Nucleus accumbens (tissue), 56 donors: ENCODE data around the gene ATCAY.
"Not testable (repeated sequence)": the region's sequence is repeated elsewhere in the genome, so short reads cannot be mapped to it uniquely, and the experiment has no call there.

Experiments
- DNase-seq, 56 donors: peaks; one replicate each; lab custom pipeline; 2025; lab: John Stamatoyannopoulos, UW

ATCAY gene

DNA sequence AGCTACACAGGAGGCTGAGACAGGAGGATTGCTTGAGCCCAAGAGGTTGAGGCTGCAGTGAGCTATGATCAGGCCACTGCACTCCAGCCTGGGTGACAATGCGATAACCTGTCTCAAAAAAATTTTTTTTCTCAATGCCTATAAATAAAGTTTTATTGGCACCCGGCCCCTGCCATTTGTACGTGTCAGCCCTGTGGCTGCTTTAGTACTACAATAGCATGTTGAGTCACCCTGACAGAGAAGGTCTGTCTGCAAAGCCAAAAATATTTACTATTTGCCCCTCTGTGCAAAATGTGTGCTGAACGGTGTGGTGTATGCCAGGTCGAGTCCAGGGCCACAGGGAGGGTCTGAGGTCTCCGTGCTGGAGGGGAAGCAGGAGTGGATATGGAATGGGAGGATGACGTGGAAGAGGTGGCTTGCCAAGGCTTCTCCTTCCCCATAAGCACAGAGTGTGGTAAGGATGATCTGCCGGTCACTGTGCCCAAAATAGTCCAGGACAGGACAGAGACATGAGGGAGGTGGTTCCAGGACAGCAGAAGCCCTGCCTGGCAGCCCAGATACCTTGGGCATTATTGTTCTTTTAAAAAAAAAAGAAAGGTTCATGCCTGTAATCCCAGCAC, 62.4 kb downstream of the ATCAY start:
- no peak for DNase-seq

- no peak for DNase-seq
Observed at GRCh38 chr19:3944018-3944721, 63.7 kb downstream of the ATCAY start.

DNA sequence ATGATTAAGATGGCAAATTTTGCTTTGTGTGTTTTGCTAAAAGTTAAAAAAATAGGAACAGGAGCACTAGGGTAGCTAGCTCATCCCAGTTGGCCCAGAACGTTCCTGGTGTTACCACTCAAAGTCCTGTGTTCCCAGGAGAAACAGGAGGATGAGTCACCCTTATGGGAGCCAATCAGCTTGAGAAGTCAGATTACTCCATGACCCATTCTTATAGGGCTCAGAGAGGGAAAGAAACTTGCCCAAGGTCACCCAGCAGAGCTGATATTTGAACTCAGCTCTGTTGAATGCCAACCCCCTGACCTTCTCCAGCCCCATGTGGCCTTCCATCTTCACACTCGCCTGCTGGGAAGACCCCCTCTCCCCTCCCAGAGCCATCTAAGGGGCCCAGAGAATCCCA, 65.4 kb downstream of the ATCAY start:
- DNase-seq = no peak

DNA sequence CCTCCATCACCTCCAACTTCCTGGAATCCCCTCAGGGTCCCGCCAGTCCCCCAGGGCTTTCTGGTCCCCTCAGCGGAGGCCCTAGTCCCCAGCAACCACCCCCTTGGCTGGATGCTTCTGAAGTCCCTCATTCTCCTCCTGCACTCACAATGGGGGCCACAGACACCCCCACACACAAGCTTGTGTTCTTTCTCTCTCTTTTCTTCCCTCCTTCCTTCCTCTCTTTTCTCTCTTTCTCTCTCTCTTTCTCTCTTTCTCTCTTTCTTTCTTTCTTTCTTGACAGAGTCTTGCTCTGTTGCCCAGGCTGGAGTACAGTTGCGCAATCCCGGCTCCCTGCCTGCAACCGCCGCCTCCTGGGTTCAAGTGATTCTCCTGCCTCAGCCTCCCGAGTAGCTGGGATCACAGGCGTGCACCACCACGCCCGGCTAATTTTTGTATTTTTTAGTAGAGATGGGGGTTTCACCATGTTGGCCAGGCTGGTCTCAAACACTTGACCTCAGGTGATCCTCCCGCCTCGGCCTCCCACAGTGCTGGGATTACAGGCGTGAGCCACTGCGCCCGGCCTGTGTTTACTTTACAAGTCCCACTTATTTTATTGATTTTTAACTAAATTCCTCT, 66.9 kb downstream of the ATCAY start:
- not testable (repeated sequence) for DNase-seq

DNA sequence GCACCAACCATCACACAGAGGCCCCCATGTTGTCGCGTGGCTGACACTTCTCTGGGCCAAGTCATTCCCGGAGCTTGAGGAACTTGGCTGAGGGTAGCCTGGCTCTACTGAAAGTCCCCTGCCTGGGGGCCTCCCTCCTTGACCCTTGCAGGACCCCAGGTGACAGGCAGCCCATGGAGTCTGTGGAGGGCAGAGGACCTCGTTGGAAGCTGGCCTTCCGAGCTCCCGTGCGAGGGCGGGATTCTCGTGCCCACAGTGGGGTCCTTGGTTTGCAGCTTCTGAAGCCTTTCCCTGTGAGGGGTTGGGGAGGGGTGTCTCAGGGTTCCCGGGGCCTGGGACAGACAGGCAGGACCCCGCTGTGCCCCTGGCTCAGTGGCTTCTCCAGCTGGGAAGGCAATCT, 68.8 kb downstream of the ATCAY start:
- no peak for DNase-seq

DNA sequence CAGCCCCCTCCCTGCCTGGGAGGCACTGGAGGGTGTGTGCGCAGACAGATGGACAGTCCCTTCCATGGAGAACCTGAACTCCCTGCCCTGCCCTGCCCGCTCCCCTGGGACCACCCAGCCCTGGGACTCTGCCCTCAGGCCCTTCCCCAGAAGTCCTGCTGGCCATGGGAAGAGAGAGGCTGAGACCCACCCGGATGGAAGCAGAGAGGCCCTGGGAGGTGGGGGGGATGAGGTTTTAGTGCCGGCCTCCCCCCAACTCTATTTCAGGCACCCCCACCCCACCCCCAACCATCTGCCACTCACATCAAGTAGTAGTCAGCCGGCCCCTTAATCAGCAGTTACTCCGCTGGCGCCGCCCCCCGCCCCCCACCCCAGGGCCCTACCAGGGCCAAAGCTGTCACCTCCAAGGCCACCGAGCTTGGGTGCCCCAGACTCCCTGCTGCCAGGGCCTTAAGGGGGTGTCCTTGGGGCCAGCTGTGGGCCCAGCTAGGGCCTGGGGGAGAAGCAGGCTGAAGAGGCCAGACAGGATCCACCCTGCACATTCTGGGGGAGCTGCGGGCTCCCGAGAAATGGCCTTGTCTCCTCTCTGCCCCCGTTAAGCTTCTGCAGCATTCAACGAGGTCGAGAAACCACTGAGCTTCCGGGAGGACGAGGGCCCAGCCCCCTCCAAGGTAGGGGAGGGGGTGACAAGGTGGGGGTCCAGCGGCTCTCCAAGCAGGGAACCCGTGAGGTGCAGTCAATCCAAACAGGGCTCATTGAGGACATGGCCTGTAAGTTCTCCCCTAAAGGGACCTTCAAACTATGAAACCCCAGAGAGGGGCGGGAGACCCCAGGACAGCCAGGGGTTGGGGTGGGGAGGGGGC, 69.7 kb downstream of the ATCAY start:
- DNase-seq = no peak

GRCh38 chr19:3950871-3951861, 70.7 kb downstream of the ATCAY start:
- DNase-seq = no peak

DNA sequence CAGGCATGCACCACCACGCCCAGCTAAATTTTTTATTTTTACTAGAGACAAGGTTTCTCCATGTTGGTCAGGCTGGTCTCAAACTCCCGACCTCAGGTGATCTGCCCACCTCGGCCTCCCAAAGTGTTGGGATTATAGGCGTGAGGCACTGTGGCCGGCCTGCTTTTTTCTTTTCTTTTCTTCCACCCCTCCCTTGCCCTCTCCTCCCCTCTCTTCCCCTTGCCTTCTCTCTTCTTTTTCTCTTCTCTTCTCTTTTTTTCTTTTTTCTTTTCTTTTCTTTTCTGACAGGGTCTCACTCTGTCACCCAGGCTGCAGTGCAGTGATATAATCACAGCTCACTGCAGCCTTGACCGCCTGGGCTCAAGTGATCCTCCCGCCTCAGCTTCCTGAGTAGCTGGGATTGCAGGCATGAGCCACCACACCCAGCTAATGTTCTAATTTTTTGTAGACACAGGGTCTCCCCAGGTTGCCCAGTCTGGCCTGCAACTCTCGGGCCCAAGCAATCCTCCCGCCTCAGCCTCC, 72.3 kb downstream of the ATCAY start:
- DNase-seq = not testable (repeated sequence)

DNA sequence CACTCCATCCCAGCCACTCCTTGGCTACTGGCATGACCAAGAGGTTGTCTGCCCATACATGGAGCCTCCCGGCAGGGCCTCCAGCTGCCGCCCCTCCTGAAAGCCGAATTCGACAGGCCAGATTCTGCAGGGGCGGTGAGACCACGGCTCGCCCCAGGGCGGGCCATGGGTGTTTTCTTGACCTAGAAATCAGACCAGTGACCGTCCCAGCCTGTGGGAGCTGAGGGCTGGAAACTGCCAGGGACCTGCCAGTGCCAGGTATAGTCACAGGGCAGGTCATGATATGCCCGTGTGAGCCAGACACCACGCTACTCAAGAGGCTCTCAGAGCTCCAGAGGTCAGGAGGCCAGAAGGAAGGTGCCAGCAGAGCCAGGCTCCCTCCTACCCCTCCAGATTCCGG, 73.6 kb downstream of the ATCAY start:
- DNase-seq = no peak

DNA sequence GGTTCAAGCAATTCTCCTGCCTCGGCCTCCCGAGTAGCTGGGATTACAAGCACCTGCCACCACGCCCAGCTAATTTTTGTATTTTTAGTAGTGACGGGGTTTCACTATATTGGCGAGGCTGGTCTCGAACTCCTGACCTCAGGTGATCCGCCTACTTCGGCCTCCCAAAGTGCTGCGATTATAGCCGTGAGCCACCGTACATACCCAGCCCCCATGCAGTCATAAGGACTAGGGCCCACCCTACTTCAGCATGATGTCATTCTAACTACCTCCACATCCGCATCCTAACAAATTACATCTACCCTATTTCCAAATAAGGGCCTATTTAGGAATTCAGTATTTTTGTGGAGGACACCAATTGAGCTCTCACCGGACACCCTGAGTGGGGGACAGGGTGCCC, 74.8 kb downstream of the ATCAY start:
- not testable (repeated sequence) for DNase-seq

DNA sequence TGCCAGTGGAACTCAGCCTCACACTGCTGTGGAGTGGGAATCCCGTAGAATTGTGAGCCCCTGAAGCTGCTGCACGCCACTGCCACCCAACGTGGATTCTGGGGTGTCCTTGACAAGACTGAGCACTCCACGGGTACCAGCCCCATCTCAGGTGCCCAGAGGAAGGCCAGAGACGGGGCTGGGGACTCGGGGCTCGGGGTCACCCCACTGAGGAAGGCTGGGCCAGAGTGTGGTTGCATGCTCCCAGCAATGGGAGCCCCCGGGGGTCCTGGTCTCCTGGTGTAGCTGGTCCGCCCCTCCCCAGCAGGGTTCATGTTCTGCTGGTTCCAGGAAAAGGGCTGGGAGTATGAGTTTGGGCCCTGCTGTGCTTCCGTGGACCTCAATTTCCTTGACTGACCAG, 75.2 kb downstream of the ATCAY start:
- DNase-seq = no peak

DNA sequence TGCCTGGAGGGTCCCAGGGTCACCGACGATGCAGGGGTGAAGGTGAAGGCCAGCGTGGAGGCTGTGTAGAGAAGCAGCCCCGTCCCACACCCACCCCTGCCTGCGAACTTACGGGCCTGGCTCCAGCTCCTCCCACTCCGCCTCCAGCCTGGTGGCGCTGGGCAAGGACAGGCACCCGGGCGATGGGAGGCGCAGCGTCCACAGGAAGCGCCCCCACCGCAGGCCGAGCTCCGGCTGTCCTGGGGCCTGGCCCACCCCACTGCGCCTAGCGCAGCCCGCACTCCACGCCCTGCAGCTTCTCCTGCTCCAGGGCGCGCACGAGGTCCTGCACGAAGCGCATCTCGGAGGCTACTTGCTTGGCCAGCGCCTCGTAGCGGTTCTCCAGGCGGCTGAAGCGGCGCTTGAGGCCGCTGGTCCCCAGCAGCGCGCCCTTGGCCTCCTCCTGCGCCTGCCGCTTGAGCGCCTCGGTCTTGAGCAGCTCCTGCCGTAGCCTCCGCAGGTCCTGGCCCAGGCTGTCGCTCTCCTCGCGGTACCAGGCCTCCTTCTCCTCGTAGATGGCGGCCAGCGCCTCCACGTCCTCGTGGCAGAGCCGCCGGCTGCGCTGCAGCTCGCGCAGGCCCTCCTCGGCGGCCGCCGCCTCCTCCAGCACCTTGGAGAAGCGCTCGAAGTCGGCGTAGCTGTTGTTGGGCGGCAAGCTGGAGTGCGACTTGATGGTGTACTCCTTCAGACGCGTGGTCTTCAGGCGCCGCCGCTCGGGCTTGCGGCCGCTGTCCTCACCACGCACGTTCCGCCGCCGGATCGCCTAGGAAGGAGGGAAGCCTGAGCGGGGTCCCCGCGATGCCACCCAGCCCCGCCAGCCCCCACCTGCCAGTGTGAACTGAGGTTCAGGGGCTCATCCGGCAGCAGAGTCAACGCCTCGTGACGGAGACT, 78.6 kb downstream of the ATCAY start:
- no peak for DNase-seq

GRCh38 chr19:3959766-3960131, 79.3 kb downstream of the ATCAY start:
- no peak for DNase-seq

GRCh38 chr19:3961007-3961406, 80.5 kb downstream of the ATCAY start:
- peak in 1 of 56 donors; percentile 12 for DNase-seq

DNA sequence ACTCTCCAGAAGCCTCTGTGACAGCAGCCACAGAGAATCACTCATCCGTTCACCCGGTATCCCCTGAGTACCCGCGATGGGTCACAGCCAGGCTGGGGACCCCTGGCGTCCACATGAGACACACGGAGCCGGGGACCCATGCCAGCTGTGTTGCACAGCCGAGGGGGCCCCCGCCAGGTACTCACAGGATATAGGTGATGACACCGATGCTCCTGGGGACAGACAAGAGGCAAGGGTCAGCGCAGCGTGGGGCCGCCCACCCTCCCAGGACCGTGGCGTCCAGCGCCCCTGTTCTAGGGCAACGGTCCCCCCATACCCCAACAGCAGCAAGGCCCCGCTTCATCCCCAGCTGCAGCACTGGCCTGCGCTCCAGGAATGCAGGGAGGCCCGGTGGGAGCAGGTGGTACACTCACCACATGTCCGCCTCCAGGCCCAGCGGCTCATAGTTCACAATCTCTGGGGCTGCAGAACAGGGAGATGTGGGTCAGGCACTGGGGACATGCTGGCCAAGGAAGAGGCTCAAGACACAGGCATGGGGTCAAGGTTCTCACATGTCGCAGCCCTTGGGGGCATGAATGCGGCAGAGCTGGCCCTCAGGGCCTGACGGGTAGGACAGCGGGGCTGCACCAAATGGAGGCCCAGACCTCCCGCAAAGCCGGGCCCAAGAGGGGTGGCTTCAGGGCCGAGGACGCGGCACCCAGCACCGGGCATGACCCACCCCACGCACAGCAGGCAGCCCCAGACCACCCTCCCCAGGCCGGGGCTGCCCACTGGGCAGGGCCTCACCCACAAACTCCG, 83.2 kb downstream of the ATCAY start:
- DNase-seq = no peak

DNA sequence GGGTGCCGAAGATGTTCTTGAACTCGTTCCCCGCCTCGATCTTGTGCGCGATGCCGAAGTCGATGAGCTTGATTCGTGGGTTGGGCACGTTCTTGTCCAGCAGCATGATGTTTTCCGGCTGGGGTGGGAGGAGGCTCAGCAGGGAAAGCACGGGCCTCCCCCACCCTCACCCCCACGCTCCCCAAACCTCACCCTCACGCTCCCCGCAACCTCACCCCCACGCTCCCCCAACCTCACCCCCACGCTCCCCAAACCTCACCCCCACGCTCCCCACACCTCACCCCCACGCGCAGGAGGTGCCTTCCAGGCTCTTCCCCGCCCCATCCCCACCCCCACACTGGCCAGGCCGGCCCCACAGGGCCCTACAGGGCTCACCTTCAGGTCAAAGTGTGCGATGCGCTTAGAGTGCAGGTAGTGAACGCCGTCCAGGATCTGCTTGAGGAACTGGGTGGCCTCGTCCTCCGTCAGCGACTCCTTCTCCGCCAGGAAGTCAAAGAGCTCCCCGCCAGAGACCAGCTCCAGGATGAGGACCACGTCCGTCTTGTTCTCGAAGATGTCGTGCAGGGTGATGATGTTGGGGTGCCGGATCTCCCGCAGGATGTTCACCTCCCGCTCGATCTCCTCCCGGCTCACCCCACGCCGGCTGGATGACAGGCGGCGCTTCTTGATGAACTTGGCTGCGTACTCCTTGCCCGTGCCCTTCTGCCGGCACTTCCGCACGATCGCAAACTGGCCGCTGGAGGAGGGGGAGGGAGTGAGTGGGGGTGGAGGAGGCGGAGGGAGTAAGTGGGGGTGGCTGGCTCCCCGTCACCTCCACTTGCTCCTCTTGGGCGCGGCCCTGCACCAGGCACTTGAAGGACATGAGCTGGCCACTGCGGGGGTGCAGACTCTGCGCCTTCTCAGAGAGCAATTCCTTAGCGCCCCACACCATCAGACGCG, 84.0 kb downstream of the ATCAY start:
- DNase-seq = no peak
